T-helper 17 cell (primary cell): ENCODE results near the gene KCNK16. TPM values are rescaled to one million over a fixed set of nuclear protein-coding genes. Genes with fewer than 3 reads are reported as not detected.

Experiments
- ATAC-seq: fragments of 150-1000 bp; cut with Tn5 transposase; 2 replicates; pipeline ENCODE4 v1.10.0; 2021; ENCODE audit warnings: mild to moderate bottlenecking, moderate library complexity
- DNase-seq, 3 donors: peaks; one replicate each; pipeline versions ENCODE4 v3.0.0 to v3.0.0-alpha.2; 2020 to 2021
- H3K9me3 ChIP-seq: one replicate; pipeline ENCODE4 v1.7.0; 2013; ENCODE audit warnings: low read length, mild to moderate bottlenecking; ENCODE audit not compliant: control insufficient read depth, poor library complexity, severe bottlenecking
- H3K27ac Mint-ChIP-seq: one replicate; pipeline ENCODE4 v1.8.0; 2022; ENCODE audit warnings: mild to moderate bottlenecking, moderate library complexity, mixed read lengths
- H3K27me3 Mint-ChIP-seq: one replicate; pipeline ENCODE4 v1.8.0; 2022; ENCODE audit warnings: mixed read lengths
- H3K36me3 Mint-ChIP-seq: one replicate; pipeline ENCODE4 v1.8.0; 2022; ENCODE audit warnings: low read depth, mixed read lengths
- H3K4me1 Mint-ChIP-seq: one replicate; pipeline ENCODE4 v1.8.0; 2022; ENCODE audit warnings: mild to moderate bottlenecking, mixed read lengths
- H3K4me3 Mint-ChIP-seq: one replicate; pipeline ENCODE4 v1.8.0; 2022; ENCODE audit warnings: mild to moderate bottlenecking, moderate library complexity, mixed read lengths
- total RNA-seq, 4 donors: library from RNA in 2 of 4; stranded (reverse) in 2 of 4; gene quantifications; one replicate each; pipeline ENCODE4 v1.2.3 and lab custom pipeline; 2022 to 2026

KCNK16 gene
- total RNA-seq, 2 donors from 2014 or later: not detected

- ATAC-seq (no peak), DNase-seq (no peak)
- Mint-ChIP-seq H3K27ac (no peak overlapping the region), H3K4me3 (peak overlapping the region; percentile 62), H3K27me3 (peaks cover 47% of the 10 kb centered on the region), H3K36me3 (peaks cover 9% of the 10 kb centered on the region), H3K4me1 (peaks cover 6% of the 10 kb centered on the region)
- H3K9me3 ChIP-seq: no peaks in the 10 kb centered on the region
Observed at GRCh38 chr6:39312912-39313525, 9.5 kb downstream of the KCNK16 start.

GRCh38 chr6:39310542-39310941 lies 12.0 kb downstream of the KCNK16 start:
- ATAC-seq: no peak
- H3K4me3 Mint-ChIP-seq: no peak overlapping the region

GRCh38 chr6:39309942-39310531 lies 12.5 kb downstream of the KCNK16 start:
- Mint-ChIP-seq H3K27ac (no peak overlapping the region), H3K4me3 (no peak overlapping the region), H3K4me1 (peaks cover 12% of the 10 kb centered on the region), H3K27me3 (peaks cover 34% of the 10 kb centered on the region), H3K36me3 (peaks cover 9% of the 10 kb centered on the region)
- H3K9me3 ChIP-seq: no peaks in the 10 kb centered on the region
- DNase-seq (peak in 2 of 3 donors; percentile 14 to 41), ATAC-seq (peak; percentile 55)

More at GRCh38 chr6:39310542-39310941, 12.0 kb downstream of the KCNK16 start:
- no peak for DNase-seq
- Mint-ChIP-seq H3K4me1 (peaks cover 12% of the 10 kb centered on the region), H3K27ac (no peak overlapping the region), H3K36me3 (peaks cover 9% of the 10 kb centered on the region), H3K27me3 (peaks cover 39% of the 10 kb centered on the region)
- H3K9me3 ChIP-seq: no peaks in the 10 kb centered on the region

GRCh38 chr6:39307462-39307861 lies 15.0 kb downstream of the KCNK16 start:
- peaks cover 15% of the 10 kb centered on the region for H3K4me1 Mint-ChIP-seq
- H3K9me3 ChIP-seq: no peaks in the 10 kb centered on the region
- no peak for DNase-seq
- H3K36me3 Mint-ChIP-seq: peaks cover 9% of the 10 kb centered on the region
- no peak for ATAC-seq
- no peak overlapping the region for H3K4me3 Mint-ChIP-seq
- H3K27me3 Mint-ChIP-seq: peaks cover 29% of the 10 kb centered on the region
- H3K27ac Mint-ChIP-seq: no peak overlapping the region

- Mint-ChIP-seq H3K4me3 (no peak overlapping the region), H3K27ac (peak overlapping the region; percentile 2), H3K4me1 (peaks cover 11% of the 10 kb centered on the region), H3K27me3 (peaks cover 23% of the 10 kb centered on the region), H3K36me3 (no peaks in the 10 kb centered on the region)
- no peaks in the 10 kb centered on the region for H3K9me3 ChIP-seq
- DNase-seq (no peak), ATAC-seq (no peak)
Observed at GRCh38 chr6:39304951-39305350, 17.6 kb downstream of the KCNK16 start.

- no peaks in the 10 kb centered on the region for H3K9me3 ChIP-seq
- H3K27me3 Mint-ChIP-seq: peaks cover 31% of the 10 kb centered on the region
- ATAC-seq (no peak), DNase-seq (no peak)
- no peak overlapping the region for H3K27ac Mint-ChIP-seq
- H3K36me3 Mint-ChIP-seq: no peaks in the 10 kb centered on the region
- H3K4me1 Mint-ChIP-seq: peaks cover 9% of the 10 kb centered on the region
- H3K4me3 Mint-ChIP-seq: no peak overlapping the region
Observed at GRCh38 chr6:39303425-39304153, 18.9 kb downstream of the KCNK16 start.

- DNase-seq: peak; percentile 61 to 81 (median 62)
- ATAC-seq: peak; percentile 98
- peaks cover 9% of the 10 kb centered on the region for H3K4me1 Mint-ChIP-seq
- peaks cover 30% of the 10 kb centered on the region for H3K27me3 Mint-ChIP-seq
- H3K4me3 Mint-ChIP-seq: peak overlapping the region; percentile 72
- H3K36me3 Mint-ChIP-seq: no peaks in the 10 kb centered on the region
- H3K9me3 ChIP-seq: no peaks in the 10 kb centered on the region
- no peak overlapping the region for H3K27ac Mint-ChIP-seq
Observed at GRCh38 chr6:39302669-39303424, 19.7 kb downstream of the KCNK16 start.

GRCh38 chr6:39302011-39302410 lies 20.5 kb downstream of the KCNK16 start:
- peaks cover 3% of the 10 kb centered on the region for H3K4me1 Mint-ChIP-seq

GRCh38 chr6:39301606-39302005 lies 20.9 kb downstream of the KCNK16 start:
- DNase-seq (no peak), ATAC-seq (no peak)
- H3K27ac Mint-ChIP-seq: no peak overlapping the region
- peaks cover 3% of the 10 kb centered on the region for H3K4me1 Mint-ChIP-seq
- H3K27me3 Mint-ChIP-seq: peaks cover 25% of the 10 kb centered on the region
- H3K4me3 Mint-ChIP-seq: no peak overlapping the region
- H3K9me3 ChIP-seq: no peaks in the 10 kb centered on the region
- H3K36me3 Mint-ChIP-seq: no peaks in the 10 kb centered on the region

More at GRCh38 chr6:39302011-39302410, 20.5 kb downstream of the KCNK16 start:
- H3K9me3 ChIP-seq: no peaks in the 10 kb centered on the region
- Mint-ChIP-seq H3K36me3 (no peaks in the 10 kb centered on the region), H3K27me3 (peaks cover 25% of the 10 kb centered on the region), H3K27ac (no peak overlapping the region), H3K4me3 (no peak overlapping the region)
- no peak for ATAC-seq
- no peak for DNase-seq

- no peak for ATAC-seq
- H3K36me3 Mint-ChIP-seq: no peaks in the 10 kb centered on the region
- no peak overlapping the region for H3K27ac Mint-ChIP-seq
- peaks cover 3% of the 10 kb centered on the region for H3K4me1 Mint-ChIP-seq
- no peaks in the 10 kb centered on the region for H3K9me3 ChIP-seq
- peaks cover 25% of the 10 kb centered on the region for H3K27me3 Mint-ChIP-seq
- DNase-seq: no peak
- no peak overlapping the region for H3K4me3 Mint-ChIP-seq
Observed at GRCh38 chr6:39300739-39301138, 21.8 kb downstream of the KCNK16 start.

GRCh38 chr6:39298061-39298460 lies 24.4 kb downstream of the KCNK16 start:
- peaks cover 47% of the 10 kb centered on the region for H3K27me3 Mint-ChIP-seq
- no peaks in the 10 kb centered on the region for H3K36me3 Mint-ChIP-seq
- no peak overlapping the region for H3K4me3 Mint-ChIP-seq
- no peaks in the 10 kb centered on the region for H3K9me3 ChIP-seq
- no peak overlapping the region for H3K27ac Mint-ChIP-seq
- ATAC-seq (no peak), DNase-seq (no peak)
- peaks cover 2% of the 10 kb centered on the region for H3K4me1 Mint-ChIP-seq

DNA sequence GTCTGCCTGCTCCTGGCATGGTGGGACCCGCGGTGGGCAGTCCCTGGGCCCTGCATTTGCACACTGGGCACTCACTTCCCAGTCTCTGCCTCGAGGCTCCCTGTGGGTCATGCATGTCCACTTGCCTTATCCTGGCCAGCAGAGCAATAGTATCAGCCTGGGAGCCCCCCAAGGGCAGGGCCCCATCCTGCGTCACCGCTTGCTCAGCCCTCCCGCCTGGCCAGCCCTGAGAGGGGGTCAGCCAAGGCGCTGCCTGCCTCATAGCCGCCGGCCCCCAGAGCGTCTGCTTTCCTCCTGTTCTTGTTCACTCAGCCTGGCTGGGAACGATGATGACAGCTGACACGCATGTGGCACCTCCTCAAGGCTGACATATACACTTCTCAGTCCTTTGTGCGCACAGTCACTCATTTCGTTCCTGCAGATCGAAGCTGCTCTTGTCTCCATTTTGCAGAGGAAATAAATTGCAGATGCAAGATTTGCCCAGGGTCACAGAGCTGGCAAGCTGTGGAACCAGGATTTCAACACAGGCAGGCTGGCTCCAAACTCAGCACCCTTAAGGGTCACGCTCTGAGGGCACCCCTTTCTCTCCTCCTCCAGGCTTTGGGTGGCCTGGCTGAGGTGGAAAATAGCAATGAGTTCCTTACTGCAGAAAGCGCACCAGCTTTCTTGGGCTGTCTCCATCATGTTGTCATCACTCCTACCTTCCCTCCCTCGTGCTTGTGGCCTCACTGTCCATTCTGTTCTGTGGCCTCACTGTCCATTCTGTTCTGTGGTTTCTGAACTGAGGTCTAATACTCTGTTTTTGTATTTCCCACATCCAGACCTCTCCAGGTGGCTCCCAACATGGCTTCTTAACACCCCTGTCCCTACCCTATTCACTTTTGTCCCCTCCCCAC lies 25.5 kb downstream of the KCNK16 start:
- no peak overlapping the region for H3K27ac Mint-ChIP-seq
- DNase-seq: no peak
- H3K9me3 ChIP-seq: no peaks in the 10 kb centered on the region
- no peak for ATAC-seq
- H3K36me3 Mint-ChIP-seq: no peaks in the 10 kb centered on the region
- H3K4me3 Mint-ChIP-seq: no peak overlapping the region
- peaks cover 51% of the 10 kb centered on the region for H3K27me3 Mint-ChIP-seq
- no peaks in the 10 kb centered on the region for H3K4me1 Mint-ChIP-seq
